IPS-11a (cell line): ENCODE data around the gene AHNAK.
"Not testable (repeated sequence)": the region's sequence is repeated elsewhere in the genome, so short reads cannot be mapped to it uniquely, and the experiment has no call there.

ENCODE experiments used
- H3K4me3 ChIP-seq: one replicate; pipeline ENCODE4 v1.5.1; 2013; ENCODE audit warnings: low read depth, low read length, control low read depth

AHNAK gene

GRCh38 chr11:62552485-62553079, 6.0 kb upstream of the AHNAK start:
- no peak overlapping the region for H3K4me3 ChIP-seq

- H3K4me3 ChIP-seq: not testable (repeated sequence)
Measured at GRCh38 chr11:62550478-62550877, 3.9 kb upstream of the AHNAK start.

DNA sequence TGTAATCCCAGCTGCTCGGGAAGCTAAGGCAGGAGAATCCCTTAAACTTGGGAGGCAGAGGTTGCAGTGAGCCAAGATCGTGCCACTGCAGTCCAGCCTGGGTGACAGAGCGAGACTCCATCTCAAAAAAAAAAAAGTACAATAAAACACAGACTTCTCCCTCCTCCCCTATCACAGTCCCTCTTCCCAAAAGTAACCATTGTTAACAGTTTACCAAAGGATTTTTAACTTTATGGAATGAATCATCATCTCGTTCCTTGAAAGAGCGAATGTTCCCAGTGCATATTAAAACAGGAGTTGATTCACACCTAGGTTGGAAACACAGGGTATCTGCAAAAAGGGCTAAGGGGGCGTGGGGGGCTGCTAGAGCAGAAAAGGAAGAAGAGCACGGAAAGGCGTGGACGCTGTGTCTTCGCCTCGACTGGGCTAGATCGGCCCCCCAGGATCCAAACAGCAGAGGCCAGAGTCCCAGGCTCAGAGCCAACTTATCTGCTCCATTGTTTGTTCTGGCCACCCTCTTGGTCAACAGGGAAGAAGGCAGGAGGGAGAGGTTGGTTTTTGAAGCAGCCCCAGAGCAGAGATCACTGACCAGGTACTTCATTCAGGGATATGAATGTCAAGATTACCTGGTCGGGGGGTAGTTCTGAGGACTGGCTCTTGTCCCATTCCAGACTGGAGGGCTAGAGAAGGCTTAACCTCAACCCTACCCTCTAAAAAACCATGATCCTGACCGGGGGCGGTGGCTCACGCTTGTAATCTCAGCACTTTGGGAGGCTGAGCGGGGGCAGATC, 2.1 kb upstream of the AHNAK start:
- H3K4me3 ChIP-seq: no peak overlapping the region

DNA sequence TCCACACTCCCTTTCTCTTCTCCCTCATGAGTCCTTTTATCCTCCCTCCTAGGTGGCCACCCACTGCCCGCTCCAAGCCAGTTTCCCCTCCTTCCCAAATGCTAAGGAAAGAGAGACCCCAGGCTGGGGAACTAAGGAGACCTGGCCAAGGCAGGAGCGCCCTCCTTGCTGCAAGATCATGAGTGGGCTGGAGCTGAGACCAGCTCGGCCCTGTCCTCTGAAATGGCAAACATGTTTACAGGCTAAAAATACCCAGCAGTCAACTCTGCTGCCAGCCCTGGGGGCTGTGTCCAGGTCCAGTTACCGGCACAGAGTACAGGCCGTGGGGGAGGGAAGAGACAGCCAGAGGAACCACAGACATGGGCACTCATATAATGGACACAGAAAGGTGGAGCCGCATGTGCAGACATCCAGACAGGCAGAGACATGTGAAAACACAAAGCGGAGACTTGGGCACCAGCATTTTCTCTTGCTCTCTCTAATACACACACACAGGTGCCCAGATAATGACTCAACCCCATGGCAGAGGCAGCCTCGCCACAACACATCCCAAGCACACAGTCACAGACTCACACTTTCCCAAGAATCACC, 1.2 kb upstream of the AHNAK start:
- H3K4me3 ChIP-seq: no peak overlapping the region

- H3K4me3 ChIP-seq: peak overlapping the region; percentile 24
Measured at GRCh38 chr11:62546929-62547625, 471 bp upstream of the AHNAK start.

DNA sequence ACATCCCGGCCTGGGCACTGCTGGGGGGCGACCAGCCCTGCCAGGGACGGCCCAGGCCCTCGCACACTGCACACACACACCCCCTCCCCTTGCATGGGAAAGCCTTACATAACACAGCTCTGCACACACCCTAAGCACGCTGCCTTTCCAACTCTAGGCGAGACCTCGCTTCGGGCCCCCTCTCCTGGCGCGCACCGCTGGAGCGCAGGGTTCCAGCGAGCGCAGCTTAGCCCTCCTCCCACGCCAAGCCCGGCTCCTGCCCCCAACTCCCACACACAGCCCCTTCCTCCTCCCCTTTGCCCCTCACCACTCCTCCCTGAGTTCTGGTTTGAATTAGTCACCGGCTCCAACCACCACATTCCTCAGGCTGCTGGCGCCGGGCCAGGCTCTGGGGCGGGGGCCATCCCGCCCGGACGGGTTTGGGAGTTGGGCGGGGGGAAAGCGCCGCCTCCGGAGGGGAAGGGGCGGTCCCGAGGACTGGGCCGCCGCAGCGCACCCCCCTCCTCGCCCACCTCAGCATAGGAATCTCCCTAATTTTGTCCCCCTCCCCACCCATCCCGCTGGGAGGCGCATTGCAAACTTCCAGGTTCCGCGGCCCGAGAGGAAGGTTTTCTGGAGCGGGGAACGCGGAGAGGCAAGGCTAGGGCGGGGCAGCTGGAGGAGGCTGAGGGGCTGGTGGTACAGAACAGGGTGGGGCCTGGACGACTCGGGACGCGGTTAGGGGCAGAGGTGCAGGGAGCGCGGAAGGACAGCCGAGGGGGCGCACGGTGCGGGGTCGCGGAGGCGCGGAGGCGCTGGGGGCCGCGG, 966 bp downstream of the AHNAK start:
- H3K4me3 ChIP-seq: peak overlapping the region; percentile 71

DNA sequence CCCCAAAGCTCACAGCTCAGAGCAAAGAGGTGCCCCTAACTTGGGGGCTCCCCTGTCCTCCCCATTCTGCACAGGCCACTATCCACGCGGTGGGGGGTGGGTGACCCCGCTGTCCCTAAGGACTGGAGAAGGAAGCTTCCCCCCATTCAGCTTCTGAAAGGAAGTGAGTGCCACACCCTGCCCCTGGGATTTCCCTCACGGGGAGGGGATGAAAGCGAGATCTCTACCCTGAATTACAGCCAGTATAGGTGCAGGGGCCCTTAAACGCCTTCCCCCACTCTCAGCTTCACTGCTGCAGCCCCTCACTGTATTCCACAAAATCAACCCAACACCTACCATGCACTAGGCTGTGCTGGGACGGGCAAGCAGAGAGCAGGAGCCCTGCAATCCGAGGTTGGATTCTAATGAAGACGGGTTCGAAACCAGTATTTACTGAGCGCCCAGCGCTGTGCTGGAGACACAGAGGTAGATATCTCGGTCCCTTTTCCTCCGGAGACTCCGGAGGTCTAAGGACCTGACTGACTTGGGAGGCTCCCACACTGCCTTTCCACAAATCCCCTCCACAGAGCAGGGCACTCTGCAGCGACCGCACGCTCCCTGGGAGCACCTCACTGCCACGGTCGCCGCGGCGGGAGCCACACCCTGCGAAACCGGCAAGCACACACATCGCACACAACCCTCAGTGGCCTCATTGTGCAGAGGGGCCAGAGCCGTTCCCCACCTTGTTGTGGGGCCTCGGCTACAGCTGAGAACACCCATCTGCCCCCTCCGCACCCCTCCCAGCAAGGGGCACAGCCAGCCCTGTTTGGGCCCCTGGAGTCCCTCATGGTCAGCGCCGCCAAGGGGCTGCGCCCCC, 1.8 kb downstream of the AHNAK start:
- H3K4me3 ChIP-seq: peak overlapping the region; percentile 71

DNA sequence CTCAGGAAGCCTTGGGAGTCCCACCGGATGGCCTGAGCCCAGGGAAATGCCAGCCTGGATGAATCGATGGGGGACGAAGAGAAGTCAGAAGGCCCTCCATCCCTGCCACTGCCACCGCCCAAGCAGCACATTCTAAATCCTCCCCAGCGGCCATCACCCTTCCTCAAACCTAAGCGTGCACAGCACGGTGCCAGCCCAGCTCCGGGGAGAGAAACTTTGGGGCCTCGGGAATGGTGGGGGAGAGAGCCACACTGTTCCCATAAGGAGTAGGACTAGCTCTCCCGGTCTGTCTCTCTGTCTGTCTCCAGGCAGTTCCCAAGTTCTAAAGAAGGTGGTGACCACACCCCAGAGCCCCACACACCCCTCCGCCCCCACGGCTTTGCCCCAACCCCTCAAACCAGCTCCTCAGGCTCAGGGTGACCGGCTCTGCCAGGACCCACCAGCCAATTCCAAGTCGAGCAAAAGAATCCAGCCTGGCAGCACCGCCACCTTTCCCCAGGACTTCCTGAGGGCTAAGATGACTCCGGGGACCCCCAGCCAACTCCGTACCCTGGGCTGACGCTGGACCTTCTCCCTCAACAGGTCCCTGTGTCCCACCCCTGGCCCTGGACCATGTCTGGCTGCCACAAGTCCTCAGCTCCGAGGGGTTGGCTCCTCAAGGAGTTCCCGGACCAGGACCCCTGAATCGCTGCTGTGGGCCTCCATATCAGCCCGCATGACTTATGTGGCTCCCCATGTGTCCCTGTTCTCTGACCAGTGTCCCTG, 2.7 kb downstream of the AHNAK start:
- H3K4me3 ChIP-seq: no peak overlapping the region

GRCh38 chr11:62542750-62543567, 3.6 kb downstream of the AHNAK start:
- no peak overlapping the region for H3K4me3 ChIP-seq

- no peak overlapping the region for H3K4me3 ChIP-seq
Measured at GRCh38 chr11:62542111-62542745, 4.4 kb downstream of the AHNAK start.

GRCh38 chr11:62540804-62541701, 5.6 kb downstream of the AHNAK start:
- no peak overlapping the region for H3K4me3 ChIP-seq

GRCh38 chr11:62539238-62539925, 7.2 kb downstream of the AHNAK start:
- no peak overlapping the region for H3K4me3 ChIP-seq

DNA sequence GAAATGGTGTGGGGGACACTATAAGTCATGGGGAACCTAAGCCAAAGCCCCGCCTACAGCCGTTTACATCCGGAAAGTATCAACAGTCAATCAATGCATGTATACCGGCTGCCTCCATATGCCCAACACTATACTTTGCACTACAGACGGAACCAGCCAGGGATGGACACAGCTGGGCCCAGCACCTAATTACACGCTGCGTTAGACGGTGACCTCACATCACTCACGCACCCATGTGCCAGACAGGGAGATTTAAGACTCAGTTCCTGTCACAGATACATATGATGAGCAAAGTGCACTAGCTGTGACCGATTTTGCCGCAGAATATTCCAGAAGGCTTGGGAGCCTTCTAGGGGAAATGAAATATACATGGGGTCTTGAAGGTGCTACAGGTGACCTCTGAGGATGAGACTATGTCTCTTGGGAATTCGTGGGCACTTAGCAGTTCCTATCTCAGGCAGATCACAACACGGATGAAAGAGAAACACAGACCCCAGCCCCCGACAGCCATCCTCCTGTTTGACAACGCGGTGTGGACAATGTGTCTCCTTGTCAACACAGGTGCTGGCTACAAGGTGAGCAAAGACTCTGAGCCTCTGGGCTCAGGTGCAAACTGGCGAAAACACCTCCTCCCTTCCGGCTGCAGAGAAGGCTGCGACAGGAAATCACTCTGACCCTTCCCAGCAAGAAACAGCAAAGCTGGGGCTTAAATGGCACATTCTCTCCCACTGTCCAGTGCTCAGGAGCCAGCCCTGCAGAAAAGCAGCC, 8.0 kb downstream of the AHNAK start:
- no peak overlapping the region for H3K4me3 ChIP-seq

- H3K4me3 ChIP-seq: no peak overlapping the region
Measured at GRCh38 chr11:62536301-62536957, 10.2 kb downstream of the AHNAK start.

- H3K4me3 ChIP-seq: no peak overlapping the region
Measured at GRCh38 chr11:62535802-62536201, 10.8 kb downstream of the AHNAK start.
